Endothelial cell of umbilical vein (primary cell): ENCODE measurements around the gene CRIM1. TPM values are rescaled to one million over a fixed set of nuclear protein-coding genes. Genes with fewer than 3 reads are reported as not detected.

ENCODE experiments used
- BruUV-seq: library from RNA; stranded (reverse); fragments of 400-500 nt; replicated peaks from 2 replicates; lab custom pipeline; 2021; lab: Mats Ljungman, UMichigan
- CTCF ChIA-PET: fragments of 300-600, 350-600 bp; sonication (Branson Sonifier 250); formaldehyde crosslinking; loops from one replicate; lab custom pipeline; 2021; ENCODE audit warnings: antibody characterized with exemption, inconsistent platforms; lab: Charles Lee
- POLR2A ChIA-PET: fragments of 300-600, 350-600 bp; sonication (Branson Sonifier 250); formaldehyde crosslinking; loops from one replicate; lab custom pipeline; 2021; ENCODE audit warnings: antibody characterized with exemption, inconsistent platforms; lab: Charles Lee
- DNase-seq: peaks from one replicate; pipeline ENCODE4 v3.0.0-alpha.2; 2011; ENCODE audit warnings: low read depth, low spot score
- FAIRE-seq: peaks from 2 replicates; lab custom pipeline; 2011; peaks lifted over from hg19 to GRCh38; lab: Jason Lieb, UNC
- H2AFZ ChIP-seq: 2 replicates; pipeline ENCODE4 v1.6.0; 2012; ENCODE audit warnings: low read depth, low read length, control low read depth, inconsistent platforms
- H3K27ac ChIP-seq: 2 replicates; pipeline ENCODE4 v1.5.1; 2011; ENCODE audit warnings: low read depth, mild to moderate bottlenecking, control low read depth, low read length, moderate library complexity; ENCODE audit not compliant: insufficient read depth
- H3K27me3 ChIP-seq, 2 experiments: 2 replicates each; pipeline versions ENCODE4 v1.6.0 to v1.6.1; 2011; ENCODE audit warnings: low read length in 2 of 2, mixed read lengths in 1 of 2; ENCODE audit not compliant: control insufficient read depth in 2 of 2, insufficient read depth in 2 of 2
- H3K36me3 ChIP-seq, 2 experiments: 2 replicates in 1 of 2; 3 replicates in 1 of 2; pipeline ENCODE4 v1.5.1; 2011; ENCODE audit warnings: low read length in 2 of 2, mild to moderate bottlenecking in 1 of 2, moderate library complexity in 1 of 2; ENCODE audit not compliant: control insufficient read depth in 2 of 2, insufficient read depth in 2 of 2; ENCODE audit errors: extremely low read depth in 1 of 2
- H3K4me1 ChIP-seq: 3 replicates; pipeline ENCODE4 v1.5.1; 2011; ENCODE audit warnings: mild to moderate bottlenecking, low read length; ENCODE audit not compliant: control insufficient read depth, insufficient read depth; ENCODE audit errors: extremely low read depth
- H3K4me2 ChIP-seq: 2 replicates; pipeline ENCODE4 v1.6.1; 2011; ENCODE audit warnings: low read length, control low read depth, mixed read lengths; ENCODE audit not compliant: insufficient read depth
- H3K4me3 ChIP-seq, 3 experiments: fragments of 200-600 bp in 1 of 3; sonication (generic), shearing (Covaris generic) in 1 of 3; replicated peaks in 1 of 3; 2 replicates each; pipeline ENCODE4 v1.5.1; 2011 to 2016; ENCODE audit warnings: control low read depth in 3 of 3, low read length in 3 of 3, mild to moderate bottlenecking in 2 of 3, inconsistent platforms in 1 of 3, low read depth in 1 of 3, moderate library complexity in 1 of 3; ENCODE audit not compliant: insufficient read depth in 1 of 3
- H3K79me2 ChIP-seq: 2 replicates; pipeline ENCODE4 v1.6.0; 2012; ENCODE audit warnings: low read length, inconsistent platforms; ENCODE audit not compliant: control insufficient read depth, insufficient read depth
- H3K9ac ChIP-seq: replicated peaks from 2 replicates; pipeline ENCODE3; 2011; ENCODE audit warnings: low read length, control low read depth; ENCODE audit not compliant: insufficient read depth; ENCODE audit errors: extremely low read depth
- H3K9me1 ChIP-seq: replicated peaks from 3 replicates; pipeline ENCODE4 v1.6.0; 2011; ENCODE audit warnings: mild to moderate bottlenecking, low read length; ENCODE audit not compliant: control insufficient read depth, insufficient read depth; ENCODE audit errors: extremely low read depth
- H3K9me3 ChIP-seq: replicated peaks from 2 replicates; pipeline ENCODE4 v1.5.1; 2012; ENCODE audit warnings: low read length, inconsistent platforms; ENCODE audit not compliant: control insufficient read depth, insufficient read depth
- H4K20me1 ChIP-seq: replicated peaks from 2 replicates; pipeline ENCODE3; 2011; ENCODE audit warnings: mild to moderate bottlenecking, low read length; ENCODE audit not compliant: control insufficient read depth, insufficient read depth; ENCODE audit errors: extremely low read depth
- EZH2 ChIP-seq: IDR thresholded peaks from 2 replicates; pipeline ENCODE4 v1.6.1; 2012; ENCODE audit warnings: borderline replicate concordance, low read depth, mild to moderate bottlenecking, moderate library complexity, low read length, inconsistent platforms; ENCODE audit not compliant: severe bottlenecking
- FOS ChIP-seq: IDR thresholded peaks from 2 replicates; pipeline ENCODE4 v1.6.1; 2011; ENCODE audit warnings: mild to moderate bottlenecking, low read length, moderate library complexity, borderline replicate concordance; ENCODE audit not compliant: insufficient read depth
- GATA2 ChIP-seq: IDR thresholded peaks from 2 replicates; pipeline ENCODE4 v1.7.0; 2011; ENCODE audit warnings: low read depth, mild to moderate bottlenecking, moderate library complexity, mixed read lengths, low read length; ENCODE audit not compliant: insufficient read length, insufficient read depth
- JUN ChIP-seq: IDR thresholded peaks from 2 replicates; pipeline ENCODE4 v1.6.1; 2011; ENCODE audit warnings: borderline replicate concordance, low read depth; ENCODE audit not compliant: insufficient read length, insufficient read depth
- MYC ChIP-seq: IDR thresholded peaks from one replicate; pipeline ENCODE4 v1.6.1; 2011; ENCODE audit warnings: mild to moderate bottlenecking, low read depth, low read length
- dilution Hi-C: fragments of 300-500 bp; cut with MboI; formaldehyde crosslinking; loops from one replicate; pipeline ENCODE4 v1.15.0; 2019; ENCODE audit warnings: low sequenced_read_pairs; ENCODE audit not compliant: extremely low pct_ligation_motif_present
- intact Hi-C: fragments of 100-400 bp; cut with micrococcal nuclease; formaldehyde crosslinking; loops from one replicate; pipeline ENCODE4 v1.10.0; 2022
- polyA plus RNA-seq, 4 experiments: library from polyadenylated mRNA; depleted of rRNA in 3 of 4; stranded (reverse) in 3 of 4; unstranded in 1 of 4; fragments of >200 nt; gene quantifications; 2 replicates each; pipeline versions ENCODE4 v1.2.1 to v1.2.3, GENCODE V29; 2011 to 2012; ENCODE audit warnings: missing spikeins in 1 of 4
- total RNA-seq: library from RNA; stranded (reverse); gene quantifications from 2 replicates; pipeline ENCODE4 v1.2.3, GENCODE V29; 2021
- TF ChIP-seq, protein P1 (sequence below), 2 donors: IDR thresholded peaks; 1 replicate in 1 of 2; 2 replicates in 1 of 2; pipeline ENCODE4 v1.5.1; 2011; ENCODE audit warnings: low read length in 2 of 2, mild to moderate bottlenecking in 2 of 2, moderate library complexity in 2 of 2, control low read depth in 1 of 2, inconsistent platforms in 1 of 2, low read depth in 1 of 2; ENCODE audit not compliant: insufficient read depth in 1 of 2; ENCODE audit errors: extremely low read depth in 1 of 2

The CRIM1 gene
- total and polyA plus RNA-seq, 2 donors (not counting 3 experiments of a cell fraction or from before 2014, with no cell fraction given), result 422 to 649 TPM

DNA sequence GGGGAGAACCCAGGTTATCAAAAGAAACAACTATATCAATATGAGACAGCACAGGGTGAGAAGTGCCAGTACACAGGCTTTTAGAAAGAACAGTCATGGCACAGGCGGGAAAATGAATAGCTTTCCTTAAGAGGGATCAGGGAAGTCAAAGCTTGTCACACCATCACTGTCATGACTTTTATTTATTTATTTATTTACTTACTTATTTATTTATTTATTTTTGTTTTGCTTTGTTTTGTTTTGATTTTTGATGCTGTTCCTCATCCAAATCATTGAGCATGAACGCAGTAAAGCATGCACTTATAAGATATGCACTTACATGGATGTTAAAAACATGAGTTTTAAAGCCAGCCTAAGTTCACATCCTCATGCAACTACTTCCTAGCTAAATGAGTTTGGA is 19.3 kb upstream of the CRIM1 start:
- no peaks in the 10 kb centered on the region for H3K79me2 ChIP-seq
- dilution Hi-C loops (no loop called here), intact Hi-C loops (no loop called here)
- no peaks in the 10 kb centered on the region for H4K20me1 ChIP-seq
- no peaks in the 10 kb centered on the region for H3K36me3 ChIP-seq
- CTCF ChIA-PET, result interaction anchor here (1.0 to 2.9 kb wide), 4 partner anchors 9 to 449 kb away, joined by 3 to 11 read pairs (median 3); no protein-coding TSS in a partner anchor
- H3K4me2 ChIP-seq, result no peak overlapping the region
- H3K27me3 ChIP-seq, result no peaks in the 10 kb centered on the region
- H3K4me3 ChIP-seq, result no peak overlapping the region
- no peak overlapping the region for H3K9ac ChIP-seq
- POLR2A ChIA-PET, result no interaction called here
- TF ChIP-seq, protein P1, sequence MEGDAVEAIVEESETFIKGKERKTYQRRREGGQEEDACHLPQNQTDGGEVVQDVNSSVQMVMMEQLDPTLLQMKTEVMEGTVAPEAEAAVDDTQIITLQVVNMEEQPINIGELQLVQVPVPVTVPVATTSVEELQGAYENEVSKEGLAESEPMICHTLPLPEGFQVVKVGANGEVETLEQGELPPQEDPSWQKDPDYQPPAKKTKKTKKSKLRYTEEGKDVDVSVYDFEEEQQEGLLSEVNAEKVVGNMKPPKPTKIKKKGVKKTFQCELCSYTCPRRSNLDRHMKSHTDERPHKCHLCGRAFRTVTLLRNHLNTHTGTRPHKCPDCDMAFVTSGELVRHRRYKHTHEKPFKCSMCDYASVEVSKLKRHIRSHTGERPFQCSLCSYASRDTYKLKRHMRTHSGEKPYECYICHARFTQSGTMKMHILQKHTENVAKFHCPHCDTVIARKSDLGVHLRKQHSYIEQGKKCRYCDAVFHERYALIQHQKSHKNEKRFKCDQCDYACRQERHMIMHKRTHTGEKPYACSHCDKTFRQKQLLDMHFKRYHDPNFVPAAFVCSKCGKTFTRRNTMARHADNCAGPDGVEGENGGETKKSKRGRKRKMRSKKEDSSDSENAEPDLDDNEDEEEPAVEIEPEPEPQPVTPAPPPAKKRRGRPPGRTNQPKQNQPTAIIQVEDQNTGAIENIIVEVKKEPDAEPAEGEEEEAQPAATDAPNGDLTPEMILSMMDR (IDR thresholded peaks at IDR 0.05; ENCODE audit: extremely low read depth in 1 of 2, insufficient read depth in 1 of 2, low read depth in 1 of 2, low read length in 2 of 2), result no peak
- TF ChIP-seq MYC, result no peak
- TF ChIP-seq FOS, result no peak
- no peak for TF ChIP-seq EZH2
- TF ChIP-seq JUN, result no peak
- no peak for TF ChIP-seq GATA2
- BruUV-seq, result no TSS peak
- H3K4me1 ChIP-seq, result peaks cover 7% of the 10 kb centered on the region
- no peaks in the 10 kb centered on the region for H3K9me3 ChIP-seq
- FAIRE-seq, result no peak
- DNase-seq, result no peak
- no peak overlapping the region for H2AFZ ChIP-seq
- H3K9me1 ChIP-seq, result no peaks in the 10 kb centered on the region
- H3K27ac ChIP-seq, result no peak overlapping the region
